Osteocyte (in vitro differentiated cells): ENCODE data around the gene ACSL4. TPM values are rescaled to one million over a fixed set of nuclear protein-coding genes. Genes with fewer than 3 reads are reported as not detected.
A peak's percentile ranks its signal among the peaks of the same experiment; 100 is the strongest.
"Not testable (repeated sequence)": the region's sequence is repeated elsewhere in the genome, so short reads cannot be mapped to it uniquely, and the experiment has no call there.

Source experiments
- DNase-seq: peaks from one replicate; pipeline ENCODE4 v3.0.0; 2021; ENCODE audit warnings: mixed read lengths; ENCODE audit not compliant: unreplicated experiment; ENCODE audit errors: extremely low spot score
- H3K27ac Mint-ChIP-seq: one replicate; pipeline ENCODE4 v1.8.0; 2021; ENCODE audit warnings: mild to moderate bottlenecking, mixed read lengths; ENCODE audit not compliant: unreplicated experiment
- H3K27me3 Mint-ChIP-seq: one replicate; pipeline ENCODE4 v1.8.0; 2021; ENCODE audit warnings: mixed read lengths; ENCODE audit not compliant: unreplicated experiment
- H3K36me3 Mint-ChIP-seq: one replicate; pipeline ENCODE4 v1.8.0; 2021; ENCODE audit warnings: mixed read lengths; ENCODE audit not compliant: unreplicated experiment
- H3K4me1 Mint-ChIP-seq: one replicate; pipeline ENCODE4 v1.8.0; 2021; ENCODE audit warnings: mixed read lengths; ENCODE audit not compliant: unreplicated experiment
- H3K4me3 Mint-ChIP-seq: one replicate; pipeline ENCODE4 v1.8.0; 2021; ENCODE audit warnings: mild to moderate bottlenecking, moderate library complexity, mixed read lengths; ENCODE audit not compliant: unreplicated experiment
- H3K9me3 Mint-ChIP-seq: one replicate; pipeline ENCODE4 v1.8.0; 2021; ENCODE audit warnings: mixed read lengths; ENCODE audit not compliant: unreplicated experiment
- total RNA-seq: library from RNA; stranded (reverse); gene quantifications from 2 replicates; pipeline ENCODE4 v1.2.1, GENCODE V29; 2021
- TF ChIP-seq, protein P1 (sequence below): fragments of 200-600 bp; sonication (generic); IDR thresholded peaks from 2 replicates; pipeline ENCODE4 v1.5.0; 2021; ENCODE audit warnings: antibody characterized with exemption, mild to moderate bottlenecking, moderate library complexity

Gene ACSL4
- total RNA-seq, 1 donor from 2014 or later: 62.1 TPM

DNA sequence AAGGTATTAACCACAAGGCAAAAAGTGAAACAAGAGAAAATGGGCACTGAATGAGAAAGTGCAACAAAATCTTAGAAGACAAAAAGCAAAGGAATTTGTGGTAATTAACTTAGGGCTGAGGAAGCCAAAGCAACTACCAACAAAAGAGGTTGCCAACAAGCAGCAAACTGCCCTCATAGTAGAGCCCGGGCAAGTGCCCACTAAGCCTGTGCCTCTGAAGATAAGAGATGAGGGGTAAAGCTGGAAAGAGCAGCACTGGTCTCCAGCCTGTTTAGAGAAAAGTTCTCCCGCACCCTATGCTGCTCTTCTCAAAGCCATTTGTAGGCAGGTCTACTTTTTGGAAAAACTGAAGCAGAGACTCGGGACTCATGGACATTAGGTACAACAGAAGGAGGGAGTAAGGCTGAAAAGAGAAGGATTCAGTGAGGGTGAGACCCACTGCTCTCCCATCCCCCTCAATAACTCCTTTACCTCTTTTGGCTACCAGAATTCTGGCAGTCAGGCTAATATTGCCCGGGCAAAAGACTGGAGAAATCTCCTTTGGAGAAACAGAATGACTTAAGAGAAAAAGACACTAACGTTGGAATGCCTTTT, 78.4 kb downstream of the ACSL4 start:
- H3K27me3 Mint-ChIP-seq: no peaks in the 10 kb centered on the region
- TF ChIP-seq, protein P1, sequence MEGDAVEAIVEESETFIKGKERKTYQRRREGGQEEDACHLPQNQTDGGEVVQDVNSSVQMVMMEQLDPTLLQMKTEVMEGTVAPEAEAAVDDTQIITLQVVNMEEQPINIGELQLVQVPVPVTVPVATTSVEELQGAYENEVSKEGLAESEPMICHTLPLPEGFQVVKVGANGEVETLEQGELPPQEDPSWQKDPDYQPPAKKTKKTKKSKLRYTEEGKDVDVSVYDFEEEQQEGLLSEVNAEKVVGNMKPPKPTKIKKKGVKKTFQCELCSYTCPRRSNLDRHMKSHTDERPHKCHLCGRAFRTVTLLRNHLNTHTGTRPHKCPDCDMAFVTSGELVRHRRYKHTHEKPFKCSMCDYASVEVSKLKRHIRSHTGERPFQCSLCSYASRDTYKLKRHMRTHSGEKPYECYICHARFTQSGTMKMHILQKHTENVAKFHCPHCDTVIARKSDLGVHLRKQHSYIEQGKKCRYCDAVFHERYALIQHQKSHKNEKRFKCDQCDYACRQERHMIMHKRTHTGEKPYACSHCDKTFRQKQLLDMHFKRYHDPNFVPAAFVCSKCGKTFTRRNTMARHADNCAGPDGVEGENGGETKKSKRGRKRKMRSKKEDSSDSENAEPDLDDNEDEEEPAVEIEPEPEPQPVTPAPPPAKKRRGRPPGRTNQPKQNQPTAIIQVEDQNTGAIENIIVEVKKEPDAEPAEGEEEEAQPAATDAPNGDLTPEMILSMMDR: no peak
- no peak overlapping the region for H3K4me3 Mint-ChIP-seq

GRCh38 chrX:109644671-109645070, 88.4 kb downstream of the ACSL4 start:
- not testable (repeated sequence) for H3K36me3 Mint-ChIP-seq, H3K9me3 Mint-ChIP-seq, H3K27me3 Mint-ChIP-seq, DNase-seq, H3K4me3 Mint-ChIP-seq
- H3K27ac Mint-ChIP-seq: peak overlapping the region; percentile 71
- H3K4me1 Mint-ChIP-seq: peaks cover 21% of the 10 kb centered on the region

More for the DNA sequence above, 78.4 kb downstream of the ACSL4 start:
- H3K36me3 Mint-ChIP-seq: peaks cover 20% of the 10 kb centered on the region
- H3K4me1 Mint-ChIP-seq: no peaks in the 10 kb centered on the region
- H3K27ac Mint-ChIP-seq: no peak overlapping the region
- H3K9me3 Mint-ChIP-seq: no peaks in the 10 kb centered on the region
- DNase-seq: no peak

GRCh38 chrX:109643687-109644086, 89.4 kb downstream of the ACSL4 start:
- Mint-ChIP-seq H3K4me1 (peaks cover 21% of the 10 kb centered on the region), H3K9me3 (no peaks in the 10 kb centered on the region), H3K27me3 (no peaks in the 10 kb centered on the region), H3K27ac (peak overlapping the region; percentile 71), H3K36me3 (peaks cover 6% of the 10 kb centered on the region), H3K4me3 (no peak overlapping the region)
- TF ChIP-seq, protein P1: no peak
- no peak for DNase-seq

DNA sequence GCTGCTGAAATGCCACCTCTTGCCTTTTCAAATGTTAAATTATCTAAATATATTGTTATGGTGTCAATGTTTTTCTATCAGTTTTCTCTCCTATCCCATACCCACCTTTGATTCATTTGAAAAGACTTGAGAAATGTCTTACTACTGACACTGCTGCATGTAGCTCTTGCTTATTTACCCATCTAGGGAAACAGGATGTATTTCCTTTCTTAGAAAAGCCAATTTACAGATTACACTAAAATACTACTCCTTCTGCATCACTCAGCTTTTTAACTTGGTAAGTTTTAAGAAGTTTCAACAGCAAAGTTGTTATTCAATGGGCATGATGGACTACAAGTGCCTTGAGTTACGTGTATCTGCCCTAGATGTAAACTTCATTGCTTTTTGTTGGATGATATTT, 94.9 kb downstream of the ACSL4 start:
- TF ChIP-seq, protein P1: no peak
- Mint-ChIP-seq H3K27me3 (no peaks in the 10 kb centered on the region), H3K36me3 (peaks cover 7% of the 10 kb centered on the region), H3K4me3 (no peak overlapping the region), H3K9me3 (no peaks in the 10 kb centered on the region), H3K4me1 (peaks cover 6% of the 10 kb centered on the region), H3K27ac (no peak overlapping the region)
- no peak for DNase-seq

DNA sequence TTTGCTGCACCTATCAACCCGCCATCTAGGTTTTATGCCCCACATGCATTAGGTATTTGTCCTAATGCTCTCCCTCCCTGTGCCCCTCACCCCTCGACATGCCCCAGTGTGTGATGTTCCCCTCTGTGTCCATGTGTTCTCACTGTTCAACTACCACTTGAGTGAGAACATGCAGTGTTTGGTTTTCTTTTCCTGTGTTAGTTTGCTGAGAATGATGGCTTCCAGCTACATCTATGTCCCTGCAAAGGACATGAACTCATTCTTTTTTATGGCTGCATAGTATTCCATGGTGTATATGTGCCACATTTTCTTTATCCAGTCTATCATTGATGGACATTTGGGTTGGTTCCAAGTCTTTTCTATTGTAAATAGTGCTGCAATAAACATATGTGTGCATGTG, 95.6 kb downstream of the ACSL4 start:
- not testable (repeated sequence) for H3K27ac Mint-ChIP-seq, H3K36me3 Mint-ChIP-seq, DNase-seq, H3K27me3 Mint-ChIP-seq, H3K4me1 Mint-ChIP-seq, H3K4me3 Mint-ChIP-seq, H3K9me3 Mint-ChIP-seq

DNA sequence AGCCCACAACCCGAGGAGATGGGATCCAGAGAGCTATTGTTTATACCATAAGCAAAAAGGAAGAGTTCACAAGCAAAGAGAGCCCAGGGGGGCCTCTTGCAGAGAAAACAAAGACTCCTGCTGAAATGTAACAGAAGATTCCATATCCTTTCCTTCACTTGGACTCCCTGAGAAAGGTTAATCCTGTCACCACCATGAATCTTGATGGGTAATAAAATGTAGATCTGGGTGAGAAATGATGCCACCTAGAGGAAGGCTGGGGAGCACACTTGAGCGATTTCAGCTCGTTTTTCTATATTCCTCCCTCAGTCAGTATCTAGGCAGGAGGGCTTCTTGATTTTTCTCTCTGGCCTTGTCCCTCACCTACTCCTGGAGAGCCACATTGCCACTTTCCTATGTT, 97.9 kb downstream of the ACSL4 start:
- Mint-ChIP-seq H3K27ac (no peak overlapping the region), H3K4me3 (no peak overlapping the region), H3K36me3 (peaks cover 7% of the 10 kb centered on the region), H3K4me1 (peaks cover 2% of the 10 kb centered on the region), H3K27me3 (no peaks in the 10 kb centered on the region), H3K9me3 (no peaks in the 10 kb centered on the region)
- DNase-seq: no peak
- TF ChIP-seq, protein P1: peak; percentile 61
